GM18526 (cell line): ENCODE data around the gene PODXL2.

Experiments
- POLR2A ChIP-seq: IDR thresholded peaks from 3 replicates; pipeline ENCODE4 v1.6.1; 2011; ENCODE audit not compliant: insufficient read length; ENCODE audit errors: extremely low read depth

PODXL2 gene

GRCh38 chr3:127658234-127658633 is 29.2 kb downstream of the PODXL2 start:
- TF ChIP-seq POLR2A = no peak

GRCh38 chr3:127660621-127661251 is 31.8 kb downstream of the PODXL2 start:
- no peak for TF ChIP-seq POLR2A

GRCh38 chr3:127661600-127661999 is 32.6 kb downstream of the PODXL2 start:
- no peak for TF ChIP-seq POLR2A

- no peak for TF ChIP-seq POLR2A
Observed at GRCh38 chr3:127662001-127662469, 33.0 kb downstream of the PODXL2 start.

- no peak for TF ChIP-seq POLR2A
Observed at GRCh38 chr3:127663151-127663550, 34.2 kb downstream of the PODXL2 start.

GRCh38 chr3:127665165-127665564 is 36.2 kb downstream of the PODXL2 start:
- TF ChIP-seq POLR2A = no peak

- TF ChIP-seq POLR2A = no peak
Observed at GRCh38 chr3:127665586-127665985, 36.6 kb downstream of the PODXL2 start.

- TF ChIP-seq POLR2A = no peak
Observed at GRCh38 chr3:127666676-127667075, 37.7 kb downstream of the PODXL2 start.

- no peak for TF ChIP-seq POLR2A
Observed at GRCh38 chr3:127667119-127667681, 38.2 kb downstream of the PODXL2 start.

- no peak for TF ChIP-seq POLR2A
Observed at GRCh38 chr3:127668906-127669305, 39.9 kb downstream of the PODXL2 start.

- no peak for TF ChIP-seq POLR2A
Observed at GRCh38 chr3:127669541-127670228, 40.7 kb downstream of the PODXL2 start.

- no peak for TF ChIP-seq POLR2A
Observed at GRCh38 chr3:127670229-127670559, 41.2 kb downstream of the PODXL2 start.

- no peak for TF ChIP-seq POLR2A
Observed at GRCh38 chr3:127670761-127671522, 42.0 kb downstream of the PODXL2 start.

- TF ChIP-seq POLR2A = peak; percentile 6
Observed at GRCh38 chr3:127671523-127672428, 42.8 kb downstream of the PODXL2 start.
